Mesothelial cell of epicardium (in vitro differentiated cells): ENCODE results near the gene ZFP3. TPM values are rescaled to one million over a fixed set of nuclear protein-coding genes. Genes with fewer than 3 reads are reported as not detected.
"Not testable (repeated sequence)": the region's sequence is repeated elsewhere in the genome, so short reads cannot be mapped to it uniquely, and the experiment has no call there.

Experiments
- DNase-seq, 2 experiments: peaks; one replicate each; pipeline ENCODE4 v3.0.0; 2021; ENCODE audit warnings: low spot score in 2 of 2; ENCODE audit not compliant: unreplicated experiment in 2 of 2
- H3K27ac Mint-ChIP-seq: 2 replicates; pipeline ENCODE4 v1.8.0; 2021; ENCODE audit warnings: mixed read lengths
- H3K27me3 Mint-ChIP-seq: 2 replicates; pipeline ENCODE4 v1.8.0; 2021; ENCODE audit warnings: low read depth, mixed read lengths
- H3K36me3 Mint-ChIP-seq: 2 replicates; pipeline ENCODE4 v1.8.0; 2021; ENCODE audit warnings: mixed read lengths
- H3K4me1 Mint-ChIP-seq: 2 replicates; pipeline ENCODE4 v1.8.0; 2021; ENCODE audit warnings: mixed read lengths
- H3K4me3 Mint-ChIP-seq: 2 replicates; pipeline ENCODE4 v1.8.0; 2021; ENCODE audit warnings: mild to moderate bottlenecking, moderate library complexity, mixed read lengths
- H3K9me3 Mint-ChIP-seq: 2 replicates; pipeline ENCODE4 v1.8.0; 2021; ENCODE audit warnings: mixed read lengths
- total RNA-seq: library from RNA; stranded (reverse); gene quantifications from 3 replicates; pipeline ENCODE4 v1.2.1, GENCODE V29; 2021
- TF ChIP-seq, protein P1 (sequence below): fragments of 200-600 bp; sonication (generic); IDR thresholded peaks from one replicate; pipeline ENCODE4 v1.5.0; 2021; ENCODE audit warnings: antibody characterized with exemption; ENCODE audit not compliant: unreplicated experiment

The ZFP3 gene
- total RNA-seq, 1 donor from 2014 or later = 0.96 TPM

DNA sequence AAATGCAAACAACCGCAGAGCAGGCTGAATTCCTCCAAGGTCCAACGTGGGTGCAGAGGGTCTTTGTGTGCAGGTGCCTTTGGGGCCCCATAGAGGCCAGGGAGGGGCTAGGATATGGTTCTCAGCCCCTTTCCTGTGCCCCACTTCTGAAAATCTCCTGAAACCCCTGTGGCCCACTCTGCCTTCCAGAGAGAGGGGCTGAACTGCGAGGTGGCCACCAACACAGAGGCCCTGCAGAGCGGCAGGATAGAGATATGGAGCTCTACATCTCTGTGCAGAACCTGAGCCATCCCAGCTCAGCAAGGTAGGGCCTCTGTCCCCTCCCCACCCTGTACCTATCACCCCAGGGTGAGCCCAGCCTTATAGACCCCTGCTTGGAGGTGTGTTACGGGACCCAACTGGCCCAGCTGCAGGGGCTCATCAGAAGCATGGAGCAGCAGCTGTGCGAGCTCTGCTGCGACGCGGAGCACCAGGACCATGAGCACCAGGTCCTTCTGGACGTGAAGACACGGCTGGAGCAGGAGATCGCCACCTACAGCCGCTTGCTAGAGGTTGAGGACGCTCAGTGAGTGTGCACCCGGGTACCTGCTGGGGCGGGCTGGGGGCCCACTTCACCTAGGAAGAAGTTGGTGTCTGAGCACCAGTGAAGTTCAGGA is 43.0 kb downstream of the ZFP3 start:
- peaks cover 41% of the 10 kb centered on the region for H3K27me3 Mint-ChIP-seq
- H3K27ac Mint-ChIP-seq = no peak overlapping the region
- H3K4me3 Mint-ChIP-seq = peak overlapping the region; percentile 75
- peak in 1 of 2 experiments; percentile 24 for DNase-seq
- TF ChIP-seq, protein P1, sequence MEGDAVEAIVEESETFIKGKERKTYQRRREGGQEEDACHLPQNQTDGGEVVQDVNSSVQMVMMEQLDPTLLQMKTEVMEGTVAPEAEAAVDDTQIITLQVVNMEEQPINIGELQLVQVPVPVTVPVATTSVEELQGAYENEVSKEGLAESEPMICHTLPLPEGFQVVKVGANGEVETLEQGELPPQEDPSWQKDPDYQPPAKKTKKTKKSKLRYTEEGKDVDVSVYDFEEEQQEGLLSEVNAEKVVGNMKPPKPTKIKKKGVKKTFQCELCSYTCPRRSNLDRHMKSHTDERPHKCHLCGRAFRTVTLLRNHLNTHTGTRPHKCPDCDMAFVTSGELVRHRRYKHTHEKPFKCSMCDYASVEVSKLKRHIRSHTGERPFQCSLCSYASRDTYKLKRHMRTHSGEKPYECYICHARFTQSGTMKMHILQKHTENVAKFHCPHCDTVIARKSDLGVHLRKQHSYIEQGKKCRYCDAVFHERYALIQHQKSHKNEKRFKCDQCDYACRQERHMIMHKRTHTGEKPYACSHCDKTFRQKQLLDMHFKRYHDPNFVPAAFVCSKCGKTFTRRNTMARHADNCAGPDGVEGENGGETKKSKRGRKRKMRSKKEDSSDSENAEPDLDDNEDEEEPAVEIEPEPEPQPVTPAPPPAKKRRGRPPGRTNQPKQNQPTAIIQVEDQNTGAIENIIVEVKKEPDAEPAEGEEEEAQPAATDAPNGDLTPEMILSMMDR = no peak
- H3K4me1 Mint-ChIP-seq = peaks cover 6% of the 10 kb centered on the region
- no peaks in the 10 kb centered on the region for H3K36me3 Mint-ChIP-seq
- H3K9me3 Mint-ChIP-seq = peaks cover 10% of the 10 kb centered on the region

DNA sequence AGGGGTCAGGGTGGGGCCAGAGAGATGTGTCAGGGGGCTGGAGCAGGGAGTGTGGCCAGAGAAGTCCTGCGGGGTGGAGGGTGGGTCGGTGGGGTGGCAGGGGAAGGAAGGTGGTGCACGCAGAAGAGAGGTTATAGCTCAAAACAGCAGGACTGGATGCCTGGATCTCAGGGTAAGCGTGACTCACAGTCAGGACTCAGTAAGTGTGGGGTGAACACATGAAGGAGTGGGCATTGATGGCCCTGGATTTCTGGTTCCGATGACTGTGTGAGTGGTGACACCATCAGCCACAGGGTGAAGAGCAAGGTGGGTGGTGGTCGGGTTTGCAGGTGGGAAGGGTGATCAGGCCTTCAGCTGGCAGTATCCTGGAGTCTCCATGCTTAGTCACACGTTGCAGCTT is 43.8 kb downstream of the ZFP3 start:
- H3K36me3 Mint-ChIP-seq, H3K9me3 Mint-ChIP-seq, H3K27ac Mint-ChIP-seq, H3K4me1 Mint-ChIP-seq: not testable (repeated sequence)
- peak in 1 of 2 experiments; percentile 38 for DNase-seq
- Mint-ChIP-seq H3K4me3 (peak overlapping the region; percentile 75), H3K27me3 (peaks cover 44% of the 10 kb centered on the region)

DNA sequence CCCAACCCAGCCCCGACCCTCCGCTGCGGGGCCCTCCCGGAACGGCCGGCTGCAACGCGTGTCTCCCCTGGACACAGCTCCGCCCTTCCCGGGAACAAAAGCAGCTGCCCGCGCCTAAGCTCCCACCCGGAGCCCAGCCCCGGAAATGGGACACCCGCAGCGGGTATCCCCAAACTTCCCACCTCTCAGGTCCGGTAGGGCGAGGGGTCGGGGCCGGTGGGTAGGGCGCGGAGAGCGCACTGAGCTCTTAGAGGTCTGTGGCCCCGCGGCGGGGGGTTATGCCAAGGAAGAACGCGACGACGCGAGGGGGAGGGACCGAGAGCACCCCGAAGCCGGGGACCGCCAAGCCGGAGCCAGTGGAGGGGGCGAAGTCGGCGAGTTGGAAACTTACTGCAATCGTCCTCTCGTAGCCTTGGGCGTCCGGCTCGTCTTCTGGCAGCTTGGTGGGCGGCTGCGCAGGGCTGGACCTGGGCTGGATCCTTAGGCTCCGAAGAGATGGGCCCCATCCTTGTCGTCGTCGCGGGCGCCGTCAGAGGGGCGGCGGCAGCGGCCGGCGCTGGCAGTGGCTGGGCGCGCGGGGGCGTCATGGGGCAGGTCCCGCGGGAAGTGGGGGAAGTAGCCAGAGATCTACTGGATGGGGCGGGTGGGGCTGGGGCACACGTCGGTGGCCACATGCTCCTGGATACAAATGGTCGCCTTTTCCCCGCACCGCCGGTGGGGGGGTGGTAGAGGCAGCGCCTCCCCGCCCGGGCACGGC is 44.5 kb downstream of the ZFP3 start:
- Mint-ChIP-seq H3K4me1 (peaks cover 6% of the 10 kb centered on the region), H3K4me3 (peak overlapping the region; percentile 75), H3K36me3 (no peaks in the 10 kb centered on the region), H3K27ac (no peak overlapping the region), H3K9me3 (peaks cover 10% of the 10 kb centered on the region), H3K27me3 (peaks cover 48% of the 10 kb centered on the region)
- DNase-seq = peak in 1 of 2 experiments; percentile 48
- TF ChIP-seq, protein P1 = no peak

DNA sequence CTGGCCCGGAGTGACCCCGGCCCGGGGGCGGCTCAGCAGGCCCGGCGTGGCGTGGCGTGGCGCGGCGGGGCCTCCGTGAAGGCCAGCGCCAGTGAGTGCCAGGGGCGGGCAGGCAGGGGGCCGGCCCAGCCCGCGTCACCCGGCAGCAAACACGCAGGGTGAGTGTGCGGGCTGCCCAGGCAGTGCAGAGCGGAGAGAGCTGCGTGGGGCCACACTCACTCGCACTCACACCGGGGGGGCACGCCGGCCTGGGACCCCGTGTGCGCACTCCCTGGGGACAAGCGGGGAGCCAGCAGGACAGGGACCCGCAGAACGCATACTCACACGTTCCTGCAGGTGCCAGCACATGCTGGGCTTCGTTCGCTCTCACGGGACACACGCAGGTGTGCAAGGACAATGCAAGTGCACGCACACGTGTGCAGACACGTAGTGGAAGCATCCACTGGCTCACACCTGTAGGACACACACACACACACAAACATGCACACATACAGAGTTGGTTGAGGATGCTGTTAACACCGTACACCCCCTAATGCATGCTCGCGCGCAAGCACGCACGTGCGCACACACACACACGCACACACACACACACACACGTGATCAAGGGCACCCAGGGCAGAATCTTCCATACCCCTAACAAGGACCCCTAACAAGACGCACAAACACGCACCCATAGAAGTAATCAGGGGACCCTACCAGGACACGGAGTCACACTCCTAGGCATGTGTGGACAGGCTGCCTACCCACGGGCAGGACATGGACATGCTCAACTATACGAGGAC is 45.3 kb downstream of the ZFP3 start:
- no peak overlapping the region for H3K27ac Mint-ChIP-seq
- H3K36me3 Mint-ChIP-seq = no peaks in the 10 kb centered on the region
- H3K27me3 Mint-ChIP-seq = peaks cover 46% of the 10 kb centered on the region
- peaks cover 6% of the 10 kb centered on the region for H3K4me1 Mint-ChIP-seq
- H3K9me3 Mint-ChIP-seq = peaks cover 7% of the 10 kb centered on the region
- peak overlapping the region; percentile 46 for H3K4me3 Mint-ChIP-seq
- TF ChIP-seq, protein P1 = no peak
- DNase-seq = peak in 1 of 2 experiments; percentile 22

DNA sequence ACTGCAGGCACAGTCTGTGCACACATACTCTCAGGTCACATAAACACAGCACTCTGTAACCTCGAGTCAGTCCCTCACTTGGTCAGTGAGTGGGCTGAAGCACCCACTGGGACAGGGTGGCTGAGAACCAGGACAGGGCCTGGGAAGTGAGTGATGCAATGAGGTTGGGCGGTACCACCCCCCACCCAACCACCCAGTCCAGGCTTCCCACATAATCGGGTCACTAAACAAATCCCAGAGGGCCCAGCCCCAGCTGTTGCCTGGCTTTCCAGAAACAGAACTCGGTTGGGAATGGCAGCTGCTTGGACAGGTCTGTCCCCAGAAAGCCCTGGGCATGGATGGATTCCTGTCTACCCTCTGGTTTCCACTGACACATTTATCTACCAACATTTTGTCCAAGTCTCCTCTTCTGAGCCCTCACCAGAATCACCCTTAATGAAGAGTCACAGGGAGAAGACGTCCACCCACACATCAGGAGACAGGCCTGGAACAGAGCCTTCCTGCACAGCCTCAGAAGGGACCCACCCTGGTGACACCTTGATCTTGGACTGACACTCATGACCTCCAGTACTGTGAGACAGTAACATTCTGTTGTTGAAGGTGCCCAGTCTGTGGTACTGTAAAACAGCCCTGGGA is 46.0 kb downstream of the ZFP3 start:
- DNase-seq = peak in 1 of 2 experiments; percentile 31
- peaks cover 42% of the 10 kb centered on the region for H3K27me3 Mint-ChIP-seq
- not testable (repeated sequence) for H3K27ac Mint-ChIP-seq, H3K4me1 Mint-ChIP-seq, H3K36me3 Mint-ChIP-seq, H3K9me3 Mint-ChIP-seq
- H3K4me3 Mint-ChIP-seq = peak overlapping the region; percentile 46

DNA sequence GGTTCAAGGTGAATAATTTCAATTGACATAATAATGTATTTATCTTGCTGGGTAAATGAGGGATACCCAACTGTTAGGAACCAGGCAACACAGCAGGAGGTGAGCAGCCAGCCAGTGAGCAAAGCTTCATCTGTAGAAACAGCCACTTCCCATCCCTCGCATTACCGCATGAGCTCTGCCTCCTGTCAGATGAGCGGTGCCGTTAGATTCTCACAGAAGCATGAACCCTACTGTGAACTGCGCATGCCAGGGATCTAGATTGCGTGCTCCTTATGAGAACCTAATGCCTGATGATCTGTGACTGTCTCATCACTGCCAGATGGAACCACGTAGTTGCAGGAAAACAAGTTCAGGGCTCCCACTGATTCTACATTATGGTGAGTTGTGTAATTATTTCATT is 46.6 kb downstream of the ZFP3 start:
- H3K4me3 Mint-ChIP-seq, H3K36me3 Mint-ChIP-seq, H3K9me3 Mint-ChIP-seq, H3K27ac Mint-ChIP-seq, H3K4me1 Mint-ChIP-seq: not testable (repeated sequence)
- peak in 1 of 2 experiments; percentile 32 for DNase-seq
- H3K27me3 Mint-ChIP-seq = peaks cover 42% of the 10 kb centered on the region
